Measurements from ENCODE around the gene ACTR10. TPM values are rescaled to one million over a fixed set of nuclear protein-coding genes. Genes with fewer than 3 reads are reported as not detected.

ACTR10 gene
- total RNA-seq, 1 donor from 2014 or later = 67.3 TPM

- peaks cover 40% of the 10 kb centered on the region for H3K36me3 Mint-ChIP-seq
- H3K9me3 Mint-ChIP-seq = no peaks in the 10 kb centered on the region
- H3K4me3 Mint-ChIP-seq = no peak overlapping the region
- no peaks in the 10 kb centered on the region for H3K27me3 Mint-ChIP-seq
- H3K27ac Mint-ChIP-seq = no peak overlapping the region
- no peak for DNase-seq (ENCODE audit: extremely low spot score, unreplicated experiment)
- H3K4me1 Mint-ChIP-seq (ENCODE audit: unreplicated experiment) = peaks cover 28% of the 10 kb centered on the region
- no peak for TF ChIP-seq CTCF (conservative IDR thresholded peaks at IDR 0.05)
Measured at GRCh38 chr14:58283730-58284129, 83.8 kb downstream of the ACTR10 start.

- H3K4me3 Mint-ChIP-seq = no peak overlapping the region
- no peak overlapping the region for H3K27ac Mint-ChIP-seq
- H3K9me3 Mint-ChIP-seq = no peaks in the 10 kb centered on the region
- no peak for DNase-seq (ENCODE audit: extremely low spot score, unreplicated experiment)
- peaks cover 45% of the 10 kb centered on the region for H3K36me3 Mint-ChIP-seq
- no peak for TF ChIP-seq CTCF (conservative IDR thresholded peaks at IDR 0.05)
- no peaks in the 10 kb centered on the region for H3K27me3 Mint-ChIP-seq
- H3K4me1 Mint-ChIP-seq (ENCODE audit: unreplicated experiment) = peaks cover 29% of the 10 kb centered on the region
Measured at GRCh38 chr14:58285132-58285531, 85.2 kb downstream of the ACTR10 start.

Other genes starting within 250 kb of the ACTR10 start
- gene ARMH4, start 47.9 kb upstream of the ACTR10 start, total RNA-seq (ENCODE audit: low replicate concordance) = 7.5 and 22.0 TPM in 2 replicates
- 170 and 173 TPM in 2 replicates for gene PSMA3, start 44.7 kb downstream of the ACTR10 start, total RNA-seq (ENCODE audit: low replicate concordance)
- 21.9 and 24.9 TPM in 2 replicates for gene ARID4A, start 98.4 kb downstream of the ACTR10 start, total RNA-seq (ENCODE audit: low replicate concordance)
- not detected in 2 replicates for gene TOMM20L, start 195.8 kb downstream of the ACTR10 start, total RNA-seq (ENCODE audit: low replicate concordance)
- 46.0 and 46.8 TPM in 2 replicates for gene TIMM9, start 227.4 kb downstream of the ACTR10 start, total RNA-seq (ENCODE audit: low replicate concordance)
- gene KIAA0586, start 227.6 kb downstream of the ACTR10 start, total RNA-seq (ENCODE audit: low replicate concordance) = 15.6 and 24.1 TPM in 2 replicates

All from type B pancreatic cell (in vitro differentiated cells).